Measurements from ENCODE around the gene GFER.

GFER gene

GRCh38 chr16:1990351-1991134 is 6.5 kb downstream of the GFER start:
- no peak for DNase-seq (ENCODE audit: low read depth in 4 of 4, low spot score in 1 of 4)

GRCh38 chr16:1991135-1991551 is 7.2 kb downstream of the GFER start:
- no peak for DNase-seq (ENCODE audit: low read depth in 4 of 4, low spot score in 1 of 4)

- no peak for DNase-seq (ENCODE audit: low read depth in 4 of 4, low spot score in 1 of 4)
Observed at GRCh38 chr16:1991588-1991947, 7.6 kb downstream of the GFER start.

- peak; percentile 91 to 97 (median 96) for DNase-seq (ENCODE audit: low read depth in 4 of 4, low spot score in 1 of 4)
Observed at GRCh38 chr16:1991948-1992703, 8.1 kb downstream of the GFER start.

GRCh38 chr16:1992704-1993317 is 8.8 kb downstream of the GFER start:
- DNase-seq (ENCODE audit: low read depth in 4 of 4, low spot score in 1 of 4): no peak

GRCh38 chr16:1993731-1994131 is 9.7 kb downstream of the GFER start:
- DNase-seq (ENCODE audit: low read depth in 4 of 4, low spot score in 1 of 4): no peak

- no peak for DNase-seq (ENCODE audit: low read depth in 4 of 4, low spot score in 1 of 4)
Observed at GRCh38 chr16:1997494-1998359, 13.7 kb downstream of the GFER start.

- no peak for DNase-seq (ENCODE audit: low read depth in 4 of 4, low spot score in 1 of 4)
Observed at GRCh38 chr16:1998360-1998835, 14.4 kb downstream of the GFER start.

GRCh38 chr16:1998852-1999801 is 15.1 kb downstream of the GFER start:
- no peak for DNase-seq (ENCODE audit: low read depth in 4 of 4, low spot score in 1 of 4)

- DNase-seq (ENCODE audit: low read depth in 4 of 4, low spot score in 1 of 4): no peak
Observed at GRCh38 chr16:1999866-2000514, 16.0 kb downstream of the GFER start.

- DNase-seq (ENCODE audit: low read depth in 4 of 4, low spot score in 1 of 4): no peak
Observed at GRCh38 chr16:2001035-2001434, 17.0 kb downstream of the GFER start.

GRCh38 chr16:2001456-2002355 is 17.7 kb downstream of the GFER start:
- DNase-seq (ENCODE audit: low read depth in 4 of 4, low spot score in 1 of 4): no peak

GRCh38 chr16:2002406-2003230 is 18.6 kb downstream of the GFER start:
- DNase-seq (ENCODE audit: low read depth in 4 of 4, low spot score in 1 of 4): no peak

GRCh38 chr16:2003231-2003826 is 19.3 kb downstream of the GFER start:
- DNase-seq (ENCODE audit: low read depth in 4 of 4, low spot score in 1 of 4): no peak

GRCh38 chr16:2003827-2004641 is 20.0 kb downstream of the GFER start:
- peak; percentile 70 to 89 (median 79) for DNase-seq (ENCODE audit: low read depth in 4 of 4, low spot score in 1 of 4)

GRCh38 chr16:2004795-2005517 is 21.0 kb downstream of the GFER start:
- no peak for DNase-seq (ENCODE audit: low read depth in 4 of 4, low spot score in 1 of 4)

All from stimulated activated CD4-positive, alpha-beta T cell treated with anti-CD3 and anti-CD28 coated beads, Interleukin-1b, Interleukin-23, amount 100 ng/mL, for 24 hours (primary cell).